ENCODE measurements around the gene MRPL28.
"Not testable (repeated sequence)": the region's sequence is repeated elsewhere in the genome, so short reads cannot be mapped to it uniquely, and the experiment has no call there.

The MRPL28 gene

GRCh38 chr16:373020-373598 is 2.8 kb upstream of the MRPL28 start:
- DNase-seq: no peak

GRCh38 chr16:372302-372983 is 2.1 kb upstream of the MRPL28 start:
- DNase-seq: no peak

DNA sequence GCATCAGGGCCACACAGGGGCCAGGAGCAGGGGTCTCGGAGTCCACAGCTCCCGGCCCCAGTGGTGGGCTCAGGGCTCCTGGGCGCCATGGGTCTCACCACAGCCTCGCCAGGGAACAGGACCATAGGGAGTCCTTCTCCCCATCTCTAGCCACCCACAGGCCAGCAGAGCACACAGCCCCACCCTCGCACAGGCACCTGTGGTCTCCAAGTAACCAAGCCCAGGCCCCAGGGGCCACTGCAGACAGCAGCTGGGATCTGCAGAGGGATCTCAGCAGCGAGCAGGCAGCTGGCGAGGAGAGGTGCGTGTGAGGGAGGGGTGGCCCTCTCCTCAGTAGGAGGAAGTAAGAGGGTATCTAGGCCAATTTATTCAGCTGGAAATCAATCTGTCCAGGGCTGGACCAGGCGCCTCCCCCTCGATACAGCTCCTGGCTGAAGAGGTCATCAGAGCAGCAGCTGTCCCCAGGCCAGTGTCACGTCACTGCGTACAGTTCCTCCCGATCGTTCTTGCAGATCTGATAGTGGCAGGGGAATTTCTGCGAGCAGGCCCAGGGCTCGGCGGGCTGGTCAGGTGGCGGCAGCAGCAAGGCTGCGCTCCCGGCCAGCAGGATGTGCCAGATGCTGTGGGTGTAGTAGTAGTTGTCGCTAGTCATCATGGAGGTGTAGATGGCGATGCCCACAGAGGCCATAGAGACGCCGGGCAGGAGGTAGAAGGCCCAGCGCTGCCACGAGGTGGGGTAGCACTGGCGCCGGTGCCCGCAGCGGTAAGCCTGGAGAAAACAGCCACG is 1.4 kb upstream of the MRPL28 start:
- no peak for DNase-seq

DNA sequence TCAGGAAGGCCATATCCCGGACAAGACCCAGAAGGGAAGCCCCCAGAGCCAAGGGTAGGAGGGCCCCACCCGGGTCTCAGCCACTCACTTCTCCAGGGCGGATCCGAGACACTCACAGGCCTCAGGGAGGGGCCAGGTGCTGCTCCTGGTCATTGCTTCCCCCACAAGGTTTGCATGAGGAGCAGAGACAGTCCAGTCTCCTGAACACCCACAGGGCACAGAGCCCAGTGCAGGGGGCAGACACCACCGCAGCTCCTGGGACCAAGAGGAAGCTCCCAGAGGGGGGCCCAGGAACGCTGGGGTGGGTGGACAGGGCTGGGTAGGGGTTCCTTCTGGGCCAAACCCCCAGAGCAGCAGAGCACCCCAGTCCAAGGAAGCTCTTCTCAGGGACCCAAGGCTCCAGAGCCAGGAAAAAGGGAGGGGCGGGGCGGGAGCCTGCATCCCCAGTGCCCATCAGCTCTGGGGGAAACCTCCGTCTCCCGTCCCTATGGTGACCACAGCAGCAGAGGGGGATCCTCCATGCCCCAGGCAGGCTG is 709 bp upstream of the MRPL28 start:
- no peak for DNase-seq

DNA sequence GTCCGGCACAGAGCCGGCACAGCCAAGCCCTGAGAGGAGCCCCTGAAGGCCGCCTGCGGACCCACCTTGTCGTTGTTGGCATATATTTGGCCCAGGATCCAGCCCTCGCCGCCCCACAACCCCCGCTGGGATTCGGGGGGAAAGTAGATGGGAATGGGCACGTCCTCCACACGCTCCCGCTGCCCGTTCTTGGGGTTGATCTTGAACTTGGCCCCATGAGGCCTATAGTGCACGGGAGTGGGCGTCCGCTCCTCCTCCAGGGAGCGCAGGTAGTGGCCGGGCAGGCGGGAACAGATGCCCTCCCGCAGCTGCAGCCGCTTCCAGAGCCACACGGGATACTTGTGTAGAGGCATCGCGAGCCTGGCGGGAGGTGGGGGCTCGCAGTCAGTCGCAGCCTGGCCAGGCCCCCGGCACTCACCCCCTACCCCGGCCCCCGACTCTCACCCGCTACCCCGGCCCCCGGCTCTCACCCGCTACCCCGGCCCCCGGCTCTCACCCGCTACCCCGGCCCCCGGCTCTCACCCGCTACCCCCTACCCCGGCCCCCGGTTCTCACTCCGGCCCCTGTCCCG is 387 bp downstream of the MRPL28 start:
- DNase-seq: no peak

GRCh38 chr16:369275-369865 is 968 bp downstream of the MRPL28 start:
- DNase-seq: no peak

DNA sequence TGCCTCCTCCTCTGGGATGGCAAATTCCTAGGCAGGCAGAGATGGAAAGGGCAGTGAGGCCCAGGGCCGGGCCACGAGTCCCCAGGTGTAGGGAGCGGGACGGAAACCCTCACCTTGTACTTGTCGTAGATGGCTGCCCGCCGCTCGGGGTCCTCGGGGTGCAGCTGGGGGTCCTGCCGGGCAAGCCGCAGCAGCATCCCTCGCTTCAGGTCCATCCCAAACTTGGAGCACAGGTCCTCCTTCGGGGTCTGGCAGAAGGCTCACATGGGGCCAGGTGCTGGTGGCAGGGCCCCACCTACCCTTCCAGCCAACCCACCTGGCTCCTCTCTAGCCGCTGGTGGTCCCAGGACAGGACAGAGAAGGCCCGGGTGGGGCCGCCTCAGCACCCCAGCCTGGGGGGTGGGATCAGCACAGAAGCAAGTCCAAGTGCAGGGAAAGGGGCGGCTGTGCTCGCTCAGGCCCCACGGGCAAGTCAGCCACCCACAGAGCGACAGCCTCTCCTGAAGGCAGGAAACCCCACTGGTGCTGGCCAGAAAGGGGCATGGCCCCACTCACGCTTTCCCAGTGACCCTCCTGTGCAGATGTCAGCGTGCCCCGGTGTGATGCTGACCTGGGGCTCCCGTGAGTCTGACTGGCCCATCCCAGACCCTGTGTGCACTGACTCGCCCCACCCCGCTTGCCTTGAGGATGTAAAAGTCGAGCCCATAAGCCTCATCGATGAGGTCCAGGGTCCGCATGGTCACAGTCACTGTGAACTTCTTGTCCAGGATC is 1.8 kb downstream of the MRPL28 start:
- no peak for DNase-seq

DNA sequence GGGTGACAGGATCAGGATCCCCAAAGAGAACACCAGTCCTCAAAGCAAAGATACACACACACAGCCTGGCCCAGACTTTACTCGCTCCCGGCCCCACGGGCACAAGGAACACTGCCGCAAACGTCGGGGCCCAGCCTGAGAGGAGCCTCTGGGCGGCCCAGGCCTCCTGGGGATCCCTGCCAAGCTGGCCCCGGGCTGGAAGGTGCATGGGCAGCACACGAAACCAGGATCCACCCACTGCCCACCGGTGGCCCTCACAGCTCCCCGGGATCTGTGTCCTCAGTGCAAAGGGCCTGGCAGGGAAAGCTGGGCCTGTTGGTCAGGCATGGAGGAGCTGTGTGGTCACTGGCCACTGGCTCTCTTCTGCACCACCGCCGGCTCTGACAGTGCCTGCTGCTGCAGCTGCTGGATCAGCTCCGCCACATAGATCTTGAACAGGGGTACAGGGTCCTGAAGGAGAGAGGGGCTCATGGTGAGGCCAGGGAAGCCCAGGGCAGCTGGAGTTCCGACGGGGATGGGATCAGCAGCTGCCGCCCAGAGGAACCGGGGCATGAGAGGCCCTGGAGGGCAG is 2.9 kb downstream of the MRPL28 start:
- no peak for DNase-seq

GRCh38 chr16:366476-366875 is 3.9 kb downstream of the MRPL28 start:
- DNase-seq: no peak

DNA sequence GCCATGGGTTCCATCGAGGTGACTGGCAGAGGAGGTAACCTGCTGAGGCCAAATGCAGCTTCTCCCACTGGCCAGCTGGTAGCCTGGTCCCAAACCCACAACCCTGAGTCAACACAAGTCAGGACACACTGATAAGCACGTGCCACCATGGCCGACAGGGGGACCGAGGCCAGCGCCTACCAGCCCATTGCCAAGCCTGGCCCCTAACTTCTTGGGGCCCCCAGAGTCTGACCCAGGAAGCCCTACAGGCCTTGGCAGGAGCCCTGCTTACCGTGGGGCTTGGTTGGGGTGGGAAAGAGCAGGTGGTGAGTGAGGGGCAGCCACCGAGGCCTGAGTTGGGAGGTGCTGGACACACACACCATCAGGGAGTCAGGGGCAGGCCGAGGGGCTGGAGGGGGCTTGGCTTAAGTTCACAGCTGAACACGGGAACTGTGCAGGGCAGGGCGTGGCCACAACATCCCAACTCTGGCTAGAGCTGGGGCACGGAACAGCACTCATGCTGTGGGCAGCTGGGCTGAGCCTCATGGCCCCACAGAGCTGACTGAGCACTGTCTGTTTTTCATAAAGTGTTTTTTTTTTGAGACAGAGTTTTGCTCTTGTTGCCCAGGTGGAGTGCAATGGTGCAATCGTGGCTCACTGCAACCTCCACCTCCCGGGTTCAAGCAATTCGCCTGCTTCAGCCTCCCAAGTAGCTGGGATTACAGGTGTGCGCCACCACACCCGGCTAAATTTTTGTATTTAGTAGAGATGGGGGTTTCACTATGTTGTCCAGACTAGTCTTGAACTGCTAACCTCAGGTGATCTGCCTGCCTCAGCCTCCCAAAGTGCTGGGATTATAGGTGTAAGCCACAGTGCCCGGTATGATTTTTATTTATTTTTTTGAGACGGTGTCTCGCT is 5.5 kb downstream of the MRPL28 start:
- DNase-seq: no peak

GRCh38 chr16:363766-364490 is 6.4 kb downstream of the MRPL28 start:
- DNase-seq: no peak

DNA sequence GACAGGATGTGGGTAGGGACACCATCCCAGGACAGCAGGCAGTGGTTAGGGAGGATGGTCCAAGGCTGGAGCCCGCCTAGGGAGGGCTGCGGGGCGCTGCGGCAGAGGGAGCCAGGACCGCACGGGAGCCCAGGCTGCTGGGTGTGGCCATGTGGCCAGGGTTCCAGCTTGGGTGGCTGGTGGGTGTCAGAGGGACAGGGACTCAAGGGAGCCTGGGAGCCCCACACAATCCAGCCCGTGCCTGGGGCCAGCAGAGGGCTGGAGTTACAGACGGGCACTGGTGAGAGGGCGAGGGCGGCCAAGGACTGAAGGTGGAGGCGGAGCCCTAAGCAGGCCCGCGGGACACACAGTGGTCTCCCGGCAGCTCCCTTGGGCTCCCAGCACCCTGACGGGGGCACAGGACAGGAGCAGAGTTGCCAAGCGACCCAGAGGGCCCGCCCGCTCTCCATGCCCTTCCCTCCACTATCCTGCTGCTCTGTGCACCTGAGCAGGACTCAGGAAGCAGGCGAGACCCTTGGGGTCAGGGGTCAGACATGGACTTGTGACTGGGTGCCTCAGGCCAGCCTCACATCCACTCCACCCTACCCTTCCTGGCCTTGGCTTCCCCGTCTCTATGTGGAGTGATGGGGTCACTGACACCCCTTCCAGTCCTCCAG is 7.1 kb downstream of the MRPL28 start:
- no peak for DNase-seq

DNA sequence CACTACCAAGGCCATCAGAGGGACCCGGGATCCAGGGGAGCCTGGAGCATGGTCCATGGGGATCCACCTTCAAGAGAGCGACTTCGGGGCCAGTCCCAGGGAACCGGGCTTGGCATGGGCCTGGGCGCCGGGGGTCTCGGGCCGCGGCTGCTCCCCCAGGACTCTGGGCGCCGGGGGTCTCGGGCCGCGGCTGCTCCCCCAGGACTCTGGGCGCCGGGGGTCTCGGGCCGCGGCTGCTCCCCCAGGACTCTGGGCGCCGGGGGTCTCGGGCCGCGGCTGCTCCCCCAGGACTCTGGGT is 7.7 kb downstream of the MRPL28 start:
- not testable (repeated sequence) for DNase-seq

GRCh38 chr16:361872-362701 is 8.3 kb downstream of the MRPL28 start:
- DNase-seq: peak; percentile 81

DNA sequence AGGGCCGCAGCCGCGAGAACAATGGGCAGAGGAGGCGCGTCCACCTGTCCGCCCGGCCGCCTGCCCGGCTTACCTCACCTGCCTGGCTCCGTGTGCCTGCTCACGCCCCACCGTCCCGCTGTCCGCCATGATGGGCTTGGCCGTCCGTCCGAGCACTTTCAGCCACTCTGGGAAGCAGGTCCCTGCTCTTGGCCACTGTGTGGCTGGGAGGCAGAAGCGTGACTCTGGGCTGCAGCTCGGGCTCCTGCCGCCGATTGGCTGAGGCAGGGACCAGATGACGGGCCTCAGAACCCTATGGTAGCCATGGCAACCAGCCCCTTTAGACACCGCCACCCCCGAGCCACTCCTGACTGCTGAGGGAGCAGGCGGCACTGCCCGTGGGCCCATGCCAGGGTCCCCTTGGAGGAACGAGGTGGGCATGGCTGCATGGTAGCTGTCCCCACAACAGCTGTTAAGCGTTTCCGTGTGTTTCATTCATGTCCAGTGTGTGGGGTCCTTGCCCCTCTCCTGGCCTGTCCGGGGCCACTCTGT is 8.9 kb downstream of the MRPL28 start:
- no peak for DNase-seq

GRCh38 chr16:360698-361336 is 9.5 kb downstream of the MRPL28 start:
- no peak for DNase-seq

DNA sequence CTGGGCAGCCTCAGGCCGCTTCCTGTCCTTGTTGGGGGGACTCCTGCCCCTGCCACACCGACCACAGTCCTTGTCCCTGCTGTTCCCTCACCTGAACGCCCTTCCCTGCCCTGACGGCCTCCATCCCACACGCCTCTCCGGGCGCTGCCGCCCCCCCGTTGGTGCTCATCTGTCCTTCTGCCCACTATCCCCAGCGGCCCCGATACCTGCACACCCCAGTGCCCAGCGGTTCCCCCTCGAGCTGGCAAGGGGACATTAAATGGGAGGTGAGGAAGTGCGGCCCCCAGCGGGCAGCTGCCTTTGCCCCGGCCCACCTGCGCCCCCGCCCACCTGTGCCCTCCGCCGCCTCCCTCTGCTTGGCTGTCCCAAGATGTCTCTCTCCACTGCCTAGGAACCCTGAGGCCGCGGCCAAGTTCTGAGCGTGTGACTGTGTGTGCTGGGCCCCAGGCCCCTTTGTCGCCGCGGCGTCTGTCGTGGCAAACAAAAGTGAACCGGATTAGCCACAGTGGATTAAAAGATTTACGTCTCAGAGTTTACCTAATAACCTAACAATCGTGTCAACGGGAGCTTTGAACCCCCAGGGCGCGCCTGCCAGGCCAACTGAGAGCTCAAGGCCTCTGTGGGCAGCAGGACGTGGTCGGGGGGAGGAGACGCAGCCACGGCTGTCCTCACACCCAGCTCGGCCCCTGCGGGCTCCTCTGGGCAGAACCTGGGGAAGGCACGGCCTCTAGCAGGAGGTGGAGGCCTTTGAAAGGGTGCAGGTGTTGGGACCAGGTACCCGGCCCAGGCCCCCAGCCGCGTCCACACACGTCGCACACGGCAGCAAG is 10.3 kb downstream of the MRPL28 start:
- no peak for DNase-seq
